AG09319 (cell line): Measurements from ENCODE around the gene ZDHHC8.

ENCODE experiments used
- DNase-seq: peaks from one replicate; pipeline ENCODE4 v3.0.0-alpha.2; 2010; ENCODE audit warnings: low read depth; ENCODE audit errors: extremely low read depth
- TF ChIP-seq, protein P1 (sequence below): IDR thresholded peaks from 2 replicates; pipeline ENCODE4 v1.5.1; 2011; ENCODE audit warnings: low read depth, mild to moderate bottlenecking, inconsistent platforms, low read length, moderate library complexity

The ZDHHC8 gene

DNA sequence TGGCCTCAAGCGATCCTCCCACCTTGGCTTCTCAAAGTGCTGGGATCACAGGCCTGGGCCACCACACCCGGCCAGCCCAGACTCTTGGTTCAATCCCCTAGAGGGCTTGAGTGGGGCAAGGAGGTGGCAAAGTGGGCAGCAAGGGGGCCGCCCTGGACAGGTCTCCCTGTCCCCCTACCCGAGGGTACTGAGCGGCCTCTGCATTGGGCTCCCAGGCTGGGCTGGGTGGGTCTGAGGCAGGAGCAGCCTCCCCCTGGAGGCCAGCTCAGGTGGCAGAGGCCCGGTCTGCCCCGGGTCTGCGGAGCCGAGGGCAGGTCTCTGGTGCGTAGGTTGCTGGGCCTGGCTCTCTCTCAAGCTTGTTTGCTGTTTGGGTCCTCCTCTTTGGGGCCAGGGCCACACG, 41.6 kb downstream of the ZDHHC8 start:
- no peak for DNase-seq
- TF ChIP-seq, protein P1, sequence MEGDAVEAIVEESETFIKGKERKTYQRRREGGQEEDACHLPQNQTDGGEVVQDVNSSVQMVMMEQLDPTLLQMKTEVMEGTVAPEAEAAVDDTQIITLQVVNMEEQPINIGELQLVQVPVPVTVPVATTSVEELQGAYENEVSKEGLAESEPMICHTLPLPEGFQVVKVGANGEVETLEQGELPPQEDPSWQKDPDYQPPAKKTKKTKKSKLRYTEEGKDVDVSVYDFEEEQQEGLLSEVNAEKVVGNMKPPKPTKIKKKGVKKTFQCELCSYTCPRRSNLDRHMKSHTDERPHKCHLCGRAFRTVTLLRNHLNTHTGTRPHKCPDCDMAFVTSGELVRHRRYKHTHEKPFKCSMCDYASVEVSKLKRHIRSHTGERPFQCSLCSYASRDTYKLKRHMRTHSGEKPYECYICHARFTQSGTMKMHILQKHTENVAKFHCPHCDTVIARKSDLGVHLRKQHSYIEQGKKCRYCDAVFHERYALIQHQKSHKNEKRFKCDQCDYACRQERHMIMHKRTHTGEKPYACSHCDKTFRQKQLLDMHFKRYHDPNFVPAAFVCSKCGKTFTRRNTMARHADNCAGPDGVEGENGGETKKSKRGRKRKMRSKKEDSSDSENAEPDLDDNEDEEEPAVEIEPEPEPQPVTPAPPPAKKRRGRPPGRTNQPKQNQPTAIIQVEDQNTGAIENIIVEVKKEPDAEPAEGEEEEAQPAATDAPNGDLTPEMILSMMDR: no peak

DNA sequence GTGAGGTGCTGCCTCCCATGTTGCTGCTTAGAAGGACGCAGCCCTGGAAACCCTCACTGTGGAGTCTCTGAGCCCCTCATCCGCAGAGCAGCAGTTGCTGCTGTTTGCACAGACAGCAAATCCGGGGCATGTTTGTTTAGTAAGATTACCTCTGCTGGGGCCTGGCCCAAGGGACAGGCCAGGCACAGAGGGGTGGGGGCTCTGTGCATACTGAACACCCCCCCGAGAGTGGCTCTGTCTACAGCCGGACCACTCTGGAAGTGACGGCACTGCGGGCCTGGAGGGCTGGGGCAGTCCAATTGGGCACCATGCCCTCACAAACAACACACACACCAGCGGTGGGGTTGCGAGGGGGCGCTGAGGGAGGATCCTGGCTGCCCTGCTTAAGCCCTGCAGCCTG, 42.2 kb downstream of the ZDHHC8 start:
- no peak for DNase-seq
- TF ChIP-seq, protein P1: no peak

DNA sequence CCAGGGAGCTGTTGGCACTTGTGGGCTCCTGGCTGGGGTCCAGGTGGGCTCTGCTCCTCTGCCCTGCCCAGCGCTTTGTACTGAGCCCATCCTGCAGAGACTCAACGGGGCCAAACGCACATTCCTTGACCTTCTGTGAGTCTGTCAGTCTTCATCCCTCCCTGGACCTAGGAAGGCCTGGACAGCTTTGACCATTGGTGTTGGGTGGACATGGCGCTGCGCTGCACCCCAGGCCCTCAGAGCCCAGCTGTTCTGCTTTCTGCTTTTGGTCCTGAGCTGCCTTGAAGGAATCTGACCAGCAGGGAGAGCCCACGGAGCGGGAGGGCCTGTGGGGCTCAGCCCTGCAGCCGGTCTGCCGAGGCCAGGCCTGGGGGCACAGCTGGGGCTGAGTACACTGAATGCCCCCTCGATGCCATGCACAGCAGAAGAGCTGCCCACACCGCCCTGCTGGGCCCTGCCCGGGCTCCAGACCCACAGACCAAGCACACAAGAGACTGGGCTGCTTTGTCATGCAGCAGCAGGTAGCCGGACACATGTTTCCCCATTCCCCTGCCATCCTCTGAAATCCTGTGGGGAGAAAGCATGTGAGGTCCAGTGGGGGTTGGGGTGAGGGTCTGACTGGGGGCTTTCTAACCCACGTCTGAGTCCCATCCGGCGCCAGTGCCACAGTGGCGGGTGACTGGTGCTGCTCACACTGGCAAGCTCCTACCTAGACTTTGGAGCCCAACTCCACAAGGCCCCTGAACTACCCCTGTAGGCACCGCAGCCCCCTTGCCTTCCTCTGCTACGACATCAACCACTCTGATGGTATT, 43.4 kb downstream of the ZDHHC8 start:
- DNase-seq: no peak
- TF ChIP-seq, protein P1: peak; percentile 11

DNA sequence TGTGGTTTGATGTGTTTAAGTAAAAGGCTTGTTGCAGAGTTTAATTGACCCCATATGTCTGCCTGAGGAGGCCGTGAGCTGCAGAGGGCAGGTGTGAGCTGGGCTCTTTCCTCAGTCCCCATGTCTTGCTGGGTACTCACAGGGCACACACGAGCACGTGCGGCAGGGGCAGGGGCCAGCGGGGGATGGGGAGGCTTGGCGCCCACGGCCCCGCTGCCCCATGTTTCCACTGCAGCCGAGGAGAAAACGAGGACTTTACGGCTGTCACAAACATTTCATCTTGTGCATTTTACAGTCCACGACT, 43.9 kb downstream of the ZDHHC8 start:
- peak; percentile 30 for DNase-seq
- TF ChIP-seq, protein P1: peak; percentile 27

DNA sequence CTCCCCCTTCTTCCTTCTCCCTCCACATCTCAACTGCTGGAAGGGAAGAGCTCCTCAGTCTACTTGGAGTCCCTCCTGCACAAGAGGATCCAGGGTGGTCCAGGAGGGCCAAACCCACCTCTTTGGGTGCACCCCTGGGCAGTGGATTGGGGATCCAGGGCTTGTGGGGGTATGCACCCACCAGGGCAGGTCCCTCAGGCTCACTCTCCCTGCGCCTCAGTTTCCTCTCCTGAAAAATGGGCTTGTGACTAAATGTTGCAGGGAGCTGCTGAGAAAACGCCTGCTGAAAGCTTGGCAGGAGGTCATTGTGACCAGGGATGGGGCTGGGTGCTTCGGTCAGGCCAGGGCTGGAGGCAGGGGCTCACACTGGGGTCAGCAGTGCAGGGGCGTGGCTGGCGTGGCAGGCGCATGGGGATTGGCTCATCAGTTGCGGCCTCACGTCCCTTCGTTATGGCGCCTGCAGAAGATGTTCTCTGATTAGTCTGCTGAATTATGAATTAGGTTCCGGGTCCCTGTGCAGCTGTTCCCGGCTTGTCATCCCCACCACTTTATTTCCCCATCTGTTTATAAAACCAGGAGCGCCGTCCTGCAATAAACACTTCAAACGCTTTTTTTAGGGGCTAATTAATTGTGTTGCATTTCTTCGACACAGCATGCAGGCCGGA, 44.9 kb downstream of the ZDHHC8 start:
- DNase-seq: no peak
- TF ChIP-seq, protein P1: no peak

- TF ChIP-seq, protein P1: no peak
- DNase-seq: no peak
Measured at GRCh38 chr22:20177217-20177911, 45.8 kb downstream of the ZDHHC8 start.
